GM12891 (cell line): ENCODE measurements around the gene LPXN.

Experiments
- DNase-seq: peaks from one replicate; pipeline ENCODE4 v3.0.0; 2011; ENCODE audit warnings: low spot score; ENCODE audit not compliant: insufficient read length
- FAIRE-seq: peaks from 2 replicates; lab custom pipeline; 2011; peaks lifted over from hg19 to GRCh38; lab: Jason Lieb, UNC
- PAX5 ChIP-seq: IDR thresholded peaks from 2 replicates; pipeline ENCODE4 v1.6.1; 2011; ENCODE audit warnings: low read length, moderate library complexity, mild to moderate bottlenecking; ENCODE audit not compliant: insufficient read depth, severe bottlenecking
- POLR2A ChIP-seq: IDR thresholded peaks from 2 replicates; pipeline ENCODE4 v1.6.1; 2011; ENCODE audit warnings: low read depth, low read length, control low read depth
- POLR2AphosphoS5 ChIP-seq: IDR thresholded peaks from 2 replicates; pipeline ENCODE4 v1.6.1; 2011; ENCODE audit warnings: low read depth, low read length, control low read depth
- POU2F2 ChIP-seq: IDR thresholded peaks from 2 replicates; pipeline ENCODE4 v1.6.1; 2011; ENCODE audit warnings: low read depth, mild to moderate bottlenecking, control low read depth, low read length, moderate library complexity
- SPI1 ChIP-seq: IDR thresholded peaks from 2 replicates; pipeline ENCODE4 v1.6.1; 2011; ENCODE audit warnings: low read depth, low read length, control low read depth
- TAF1 ChIP-seq: IDR thresholded peaks from 2 replicates; pipeline ENCODE4 v1.6.1; 2011; ENCODE audit warnings: low read depth, low read length, control low read depth

The LPXN gene

DNA sequence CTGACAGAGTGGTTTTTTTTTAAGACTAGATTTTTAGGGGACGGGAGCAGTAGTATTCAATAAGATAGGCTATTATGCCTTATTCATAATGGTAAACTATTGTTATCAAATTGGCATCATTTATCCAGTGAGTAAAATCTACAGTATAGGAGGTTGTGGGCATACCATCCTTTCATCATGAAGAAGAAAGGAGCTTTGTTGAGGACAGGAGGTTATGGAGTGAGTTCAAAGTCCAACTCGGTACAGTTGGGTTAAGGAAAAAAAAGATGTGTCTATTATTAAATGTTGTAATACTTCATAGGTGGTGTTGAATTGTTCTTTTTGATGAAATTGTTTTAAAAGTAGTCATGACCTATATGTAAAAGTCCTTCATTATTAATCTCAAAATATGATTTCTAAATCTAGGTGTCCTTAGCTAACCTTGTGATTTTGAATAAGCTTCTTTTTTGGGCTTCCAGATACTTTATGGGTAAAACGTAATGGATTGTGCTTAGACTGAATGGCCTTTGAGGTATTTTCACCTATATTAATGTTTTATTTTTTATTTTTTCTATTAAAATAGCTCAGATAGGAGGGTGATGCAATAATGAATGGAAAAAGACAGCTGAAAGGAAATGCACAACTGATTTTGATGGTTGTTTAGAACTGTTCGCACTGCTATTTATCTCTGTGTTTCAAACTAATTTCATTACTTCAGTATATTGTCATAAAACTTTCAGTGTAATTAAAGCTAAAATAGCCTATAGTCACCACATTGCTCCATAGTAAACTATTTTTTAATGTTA lies 31.5 kb upstream of the LPXN start:
- no peak for TF ChIP-seq POU2F2
- FAIRE-seq (no peak), DNase-seq (no peak)

DNA sequence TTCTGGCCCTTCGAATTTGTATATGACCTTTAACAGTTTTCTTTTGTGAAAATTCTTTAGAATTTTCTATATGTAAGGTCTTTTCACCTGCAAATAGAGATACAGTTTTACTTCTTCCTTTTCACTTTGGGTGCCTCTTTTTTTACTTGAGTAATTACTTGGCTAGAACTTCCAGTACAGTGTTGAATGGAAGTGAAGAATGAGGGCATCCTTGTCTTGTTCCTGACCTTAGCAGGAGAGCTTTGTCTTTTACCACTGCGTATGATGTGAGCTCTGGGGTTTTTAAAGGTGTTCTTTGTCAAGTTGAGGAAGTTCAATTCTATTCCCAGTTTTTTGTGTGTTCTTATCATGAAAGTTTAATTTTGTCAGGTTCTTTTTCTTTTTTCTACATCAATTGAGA lies 24.9 kb upstream of the LPXN start:
- no peak for FAIRE-seq
- DNase-seq, result no peak
- TF ChIP-seq POLR2AphosphoS5 (no peak), PAX5 (no peak), SPI1 (no peak), TAF1 (no peak)

DNA sequence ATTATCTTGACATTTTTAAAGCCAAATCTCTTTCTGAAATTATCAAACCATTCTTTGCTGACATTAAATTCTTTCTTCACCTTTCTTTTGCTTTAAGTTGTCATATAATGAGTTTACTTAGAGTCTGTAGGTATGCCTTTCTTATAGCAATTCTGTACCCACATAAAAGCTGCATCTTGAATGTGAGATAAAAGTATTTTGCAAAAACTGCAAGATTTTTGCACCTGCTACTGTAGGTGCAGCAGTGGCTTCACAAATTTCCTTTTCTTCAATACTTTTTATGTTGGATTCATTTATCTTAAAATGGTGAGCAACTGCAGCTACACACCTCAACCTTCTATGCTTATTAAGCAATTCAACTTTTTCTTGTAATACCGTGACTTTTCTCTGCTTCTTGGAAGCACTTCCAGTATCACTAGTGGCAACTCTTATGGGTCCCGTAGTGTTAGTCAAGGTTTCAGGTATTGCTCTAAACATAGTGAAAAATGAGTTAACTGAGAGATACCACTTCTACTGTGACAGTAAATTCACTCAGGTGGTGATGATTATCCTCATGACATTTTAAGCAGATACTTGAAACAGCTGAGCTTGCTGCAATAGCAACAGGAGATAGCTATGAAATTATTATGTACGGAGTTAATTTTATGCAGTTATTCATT lies 22.0 kb upstream of the LPXN start:
- DNase-seq (no peak), FAIRE-seq (peak; percentile 20)
- no peak for TF ChIP-seq POLR2A
- no peak for TF ChIP-seq PAX5
- TF ChIP-seq TAF1, result no peak
- TF ChIP-seq POLR2AphosphoS5, result no peak
- TF ChIP-seq POU2F2, result no peak
- TF ChIP-seq SPI1, result no peak

DNA sequence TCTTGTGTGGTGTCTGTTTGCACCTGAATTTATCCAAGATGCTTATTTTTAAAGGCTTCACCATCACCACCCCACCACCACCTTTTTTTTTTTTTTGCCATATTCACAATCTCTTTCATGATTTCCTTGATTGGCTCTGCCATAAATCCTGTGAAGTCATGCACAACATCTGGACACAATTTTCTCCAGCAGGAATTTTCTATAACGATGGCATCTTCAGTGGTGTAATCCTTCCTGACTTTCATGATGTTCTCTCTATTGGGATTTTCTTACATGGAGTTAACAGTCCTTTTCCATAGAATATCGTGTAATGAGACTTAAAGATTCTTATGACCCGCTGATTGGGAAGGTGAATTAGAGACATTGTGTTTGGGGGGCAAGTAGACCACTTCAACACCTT lies 21.0 kb upstream of the LPXN start:
- no peak for DNase-seq
- FAIRE-seq, result no peak
- TF ChIP-seq POLR2AphosphoS5 (no peak), POLR2A (no peak)

DNA sequence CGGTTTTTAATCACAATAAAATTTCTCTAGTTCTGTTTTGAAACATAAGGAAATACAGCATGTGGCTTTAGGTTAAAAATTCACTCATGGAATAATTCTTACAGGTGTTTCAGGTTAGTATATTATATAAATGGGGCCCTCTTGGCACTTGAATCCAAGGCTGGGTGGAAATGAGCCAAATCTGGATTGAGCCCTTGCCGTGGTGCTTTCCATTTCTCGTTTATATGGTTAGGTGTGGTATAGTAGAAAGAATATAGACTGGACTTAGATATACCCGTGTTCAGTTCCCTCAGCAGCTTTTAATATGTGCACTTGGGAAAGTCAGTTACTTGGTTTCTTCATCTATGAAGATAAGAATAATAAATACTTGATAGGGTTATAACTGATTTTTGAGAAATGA lies 19.2 kb upstream of the LPXN start:
- no peak for FAIRE-seq
- no peak for TF ChIP-seq POU2F2
- TF ChIP-seq POLR2A, result no peak
- TF ChIP-seq POLR2AphosphoS5, result no peak
- no peak for TF ChIP-seq PAX5
- no peak for TF ChIP-seq SPI1
- no peak for TF ChIP-seq TAF1
- no peak for DNase-seq

DNA sequence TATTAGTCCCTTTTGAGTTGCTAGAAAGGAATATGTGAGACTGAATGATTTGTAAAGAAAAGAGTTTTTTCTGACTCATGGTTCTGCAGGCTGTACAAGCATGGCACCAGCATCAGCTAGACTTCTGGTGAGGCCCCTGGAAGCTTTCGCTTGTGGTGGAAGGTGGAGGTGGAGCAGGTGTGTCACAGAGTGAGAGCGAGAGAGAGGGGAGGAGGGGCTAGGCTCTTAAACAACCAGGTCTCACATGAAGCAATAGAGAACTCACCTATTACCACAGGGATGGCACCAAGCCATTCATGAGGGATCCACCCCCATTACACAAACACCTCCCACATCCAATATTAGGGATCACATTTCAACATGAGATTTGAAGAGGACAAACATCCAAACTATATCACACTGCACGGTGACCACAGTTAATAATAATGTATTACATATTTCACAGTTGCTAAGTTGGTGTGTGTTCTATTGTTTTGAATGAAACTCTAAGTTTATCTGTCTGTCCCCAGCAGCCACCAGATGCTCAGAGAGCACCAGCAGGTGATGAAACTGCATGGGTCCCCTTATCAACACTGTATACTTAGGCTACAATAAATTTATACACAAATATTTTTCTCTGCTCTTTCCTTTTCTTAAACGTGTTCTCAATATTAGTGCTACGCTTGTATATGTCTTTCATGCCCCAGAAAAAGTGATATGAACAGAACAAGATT lies 17.3 kb upstream of the LPXN start:
- FAIRE-seq, result peak; percentile 23
- TF ChIP-seq TAF1, result no peak
- no peak for TF ChIP-seq POU2F2
- no peak for TF ChIP-seq PAX5
- TF ChIP-seq POLR2AphosphoS5, result no peak
- no peak for TF ChIP-seq SPI1
- TF ChIP-seq POLR2A, result no peak
- no peak for DNase-seq

DNA sequence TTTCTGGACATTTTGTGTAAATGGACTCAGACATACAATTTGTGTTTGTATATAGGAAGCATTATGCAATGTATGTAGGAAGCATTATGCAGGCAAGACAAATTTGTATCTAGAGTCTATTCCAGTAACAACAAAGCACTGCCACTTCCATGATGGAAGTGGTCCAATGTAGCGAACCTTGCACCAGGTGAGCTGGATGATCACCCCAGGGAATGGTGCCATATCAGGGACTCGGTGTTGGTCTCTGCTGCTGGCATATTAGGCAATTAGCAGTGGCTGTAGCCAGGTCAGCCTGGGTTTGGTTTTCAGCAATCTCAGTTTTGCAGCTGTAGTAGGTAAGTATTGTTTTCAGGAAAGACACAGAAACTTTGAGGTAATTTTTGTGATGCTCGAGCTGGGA lies 16.0 kb upstream of the LPXN start:
- FAIRE-seq, result peak; percentile 13
- no peak for DNase-seq
- no peak for TF ChIP-seq SPI1
- no peak for TF ChIP-seq PAX5
- no peak for TF ChIP-seq TAF1
- peak; percentile 28; the same call in 1 of the 2 replicates for TF ChIP-seq POLR2AphosphoS5
- TF ChIP-seq POLR2A, result no peak

DNA sequence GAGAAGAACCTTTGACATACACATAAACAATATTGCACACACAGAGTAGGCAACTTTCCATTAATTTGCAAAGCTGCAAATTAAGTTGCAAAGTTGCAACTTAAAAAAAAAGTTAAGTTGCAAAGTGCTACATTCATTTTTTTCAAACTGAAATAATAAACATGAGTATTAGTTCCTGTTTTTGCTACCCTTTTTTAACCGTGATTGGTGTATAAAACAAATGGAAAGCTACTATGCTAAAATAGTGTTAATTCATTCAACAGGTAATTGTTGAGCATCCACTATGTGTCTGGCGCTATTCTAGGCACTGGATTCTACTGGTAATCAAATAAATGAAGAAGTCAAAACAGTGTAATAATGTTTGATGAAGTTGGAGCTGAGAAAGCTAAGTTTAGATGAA lies 11.3 kb upstream of the LPXN start:
- DNase-seq (no peak), FAIRE-seq (peak; percentile 26)
- TF ChIP-seq PAX5 (no peak), POU2F2 (no peak), POLR2A (no peak), POLR2AphosphoS5 (no peak), SPI1 (no peak), TAF1 (no peak)

DNA sequence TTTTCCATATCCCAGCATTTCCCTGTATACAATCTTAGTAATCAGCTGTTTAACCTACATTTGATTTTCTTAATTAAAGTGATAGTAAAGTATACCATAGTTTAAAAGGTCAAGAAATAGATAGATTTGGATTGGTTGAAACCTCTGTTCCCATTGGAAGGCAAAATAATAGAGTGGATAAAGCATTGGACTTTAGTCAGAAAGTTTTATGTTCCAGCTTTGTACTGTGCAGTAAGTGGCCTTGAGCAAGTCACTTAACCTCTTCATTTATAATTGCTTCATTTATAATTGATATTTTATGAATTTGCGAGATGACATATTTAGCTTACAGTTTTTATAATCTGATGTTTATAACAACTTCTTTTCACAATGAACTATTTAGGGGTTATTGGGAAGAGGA lies 6.8 kb upstream of the LPXN start:
- TF ChIP-seq PAX5 (no peak), POLR2AphosphoS5 (no peak), SPI1 (no peak), POLR2A (no peak), TAF1 (no peak), POU2F2 (no peak)
- DNase-seq (no peak), FAIRE-seq (no peak)

DNA sequence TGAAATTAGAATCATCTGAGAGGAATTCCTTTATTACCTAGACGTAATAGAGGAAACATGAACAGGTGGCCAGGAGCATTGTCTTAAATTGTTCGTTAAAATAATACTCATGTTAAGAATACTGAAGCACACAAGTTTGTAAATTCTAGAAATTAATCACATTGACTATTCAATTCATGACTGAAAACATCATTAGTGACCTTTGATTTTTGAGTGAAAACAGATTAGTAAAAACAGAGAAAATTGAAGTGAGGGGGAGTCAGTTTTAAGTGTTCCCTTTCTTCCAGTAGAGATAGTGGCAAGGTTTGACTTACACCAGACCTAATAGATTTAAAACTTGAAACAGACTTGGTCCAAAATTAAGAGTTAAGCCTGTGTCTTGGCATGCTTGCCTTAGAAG lies 4.7 kb upstream of the LPXN start:
- TF ChIP-seq POLR2A (no peak), SPI1 (no peak), TAF1 (no peak), PAX5 (no peak), POLR2AphosphoS5 (no peak), POU2F2 (no peak)

More for the DNA sequence above, 4.7 kb upstream of the LPXN start:
- DNase-seq (no peak), FAIRE-seq (no peak)
